CD1c-positive myeloid dendritic cell (primary cell): ENCODE measurements around the gene ALDH1L1.

ENCODE experiments used
- DNase-seq: peaks from one replicate; pipeline ENCODE4 v3.0.0-alpha.2; 2016; ENCODE audit errors: extremely low spot score

Gene ALDH1L1

GRCh38 chr3:126134219-126134975, 46.0 kb downstream of the ALDH1L1 start:
- DNase-seq: peak; percentile 51

- DNase-seq: no peak
Observed at GRCh38 chr3:126133606-126134005, 46.8 kb downstream of the ALDH1L1 start.

GRCh38 chr3:126132751-126133511, 47.5 kb downstream of the ALDH1L1 start:
- DNase-seq: no peak

- DNase-seq: no peak
Observed at GRCh38 chr3:126131881-126132750, 48.3 kb downstream of the ALDH1L1 start.

- DNase-seq: no peak
Observed at GRCh38 chr3:126130981-126131745, 49.2 kb downstream of the ALDH1L1 start.

GRCh38 chr3:126130081-126130855, 50.1 kb downstream of the ALDH1L1 start:
- DNase-seq: no peak

- DNase-seq: no peak
Observed at GRCh38 chr3:126129398-126129891, 50.9 kb downstream of the ALDH1L1 start.

GRCh38 chr3:126128504-126129397, 51.6 kb downstream of the ALDH1L1 start:
- DNase-seq: no peak

GRCh38 chr3:126127904-126128303, 52.5 kb downstream of the ALDH1L1 start:
- no peak for DNase-seq

GRCh38 chr3:126127452-126127851, 52.9 kb downstream of the ALDH1L1 start:
- no peak for DNase-seq

- DNase-seq: no peak
Observed at GRCh38 chr3:126126811-126127431, 53.5 kb downstream of the ALDH1L1 start.

GRCh38 chr3:126126286-126126685, 54.1 kb downstream of the ALDH1L1 start:
- DNase-seq: no peak

- no peak for DNase-seq
Observed at GRCh38 chr3:126125781-126126251, 54.6 kb downstream of the ALDH1L1 start.

- DNase-seq: no peak
Observed at GRCh38 chr3:126125341-126125740, 55.0 kb downstream of the ALDH1L1 start.

- DNase-seq: no peak
Observed at GRCh38 chr3:126124896-126125295, 55.5 kb downstream of the ALDH1L1 start.

GRCh38 chr3:126124148-126124868, 56.1 kb downstream of the ALDH1L1 start:
- no peak for DNase-seq

- DNase-seq: no peak
Observed at GRCh38 chr3:126121632-126122031, 58.8 kb downstream of the ALDH1L1 start.

GRCh38 chr3:126121074-126121473, 59.3 kb downstream of the ALDH1L1 start:
- no peak for DNase-seq
